Activated CD8-positive, alpha-beta memory T cell treated with anti-CD3 and anti-CD28 coated beads, Interleukin-2, amount 50 U/mL, for 24 hours (primary cell): ENCODE data around the gene NRIP2.
"Not testable (repeated sequence)": the region's sequence is repeated elsewhere in the genome, so short reads cannot be mapped to it uniquely, and the experiment has no call there.

Source experiments
- DNase-seq: peaks from one replicate; pipeline ENCODE4 v3.0.0-alpha.2; 2020; ENCODE audit errors: extremely low read depth

The NRIP2 gene

GRCh38 chr12:2834581-2835491 is at the start of gene NRIP2:
NRIP2 (minus strand) TSS chr12:2835035; CDS start chr12:2834983, 52 bp downstream.
- DNase-seq: no peak

GRCh38 chr12:2879853-2880252 is 45.0 kb upstream of the NRIP2 start:
- DNase-seq: no peak

GRCh38 chr12:2877953-2878732 is 43.3 kb upstream of the NRIP2 start:
- no peak for DNase-seq

GRCh38 chr12:2877047-2877952 is 42.5 kb upstream of the NRIP2 start, which contains the start of the genes FOXM1 and RHNO1:
FOXM1 (minus strand) TSS chr12:2877174; CDS start chr12:2874478, 2,696 bp downstream.
RHNO1 (plus strand) TSS chr12:2877223; CDS start chr12:2885367, 8,144 bp downstream.
- peak; percentile 69 for DNase-seq

GRCh38 chr12:2876431-2877046 is 41.7 kb upstream of the NRIP2 start:
- DNase-seq: no peak

- DNase-seq: not testable (repeated sequence)
Measured at GRCh38 chr12:2868986-2869632, 34.3 kb upstream of the NRIP2 start.

- no peak for DNase-seq
Measured at GRCh38 chr12:2864198-2864597, 29.4 kb upstream of the NRIP2 start.

GRCh38 chr12:2863402-2863801 is 28.6 kb upstream of the NRIP2 start:
- DNase-seq: not testable (repeated sequence)

- DNase-seq: no peak
Measured at GRCh38 chr12:2862876-2863275, 28.0 kb upstream of the NRIP2 start.

- no peak for DNase-seq
Measured at GRCh38 chr12:2860170-2860569, 25.3 kb upstream of the NRIP2 start.

GRCh38 chr12:2858944-2859421 is 24.1 kb upstream of the NRIP2 start:
- DNase-seq: no peak

- DNase-seq: no peak
Measured at GRCh38 chr12:2858334-2858733, 23.5 kb upstream of the NRIP2 start.

GRCh38 chr12:2857576-2857975 is 22.7 kb upstream of the NRIP2 start:
- no peak for DNase-seq

GRCh38 chr12:2857021-2857431 is 22.2 kb upstream of the NRIP2 start, which contains the start of gene TEX52:
TEX52 (minus strand) TSS chr12:2857039; CDS start chr12:2857026, 13 bp downstream.
- no peak for DNase-seq

- no peak for DNase-seq
Measured at GRCh38 chr12:2856051-2856450, 21.2 kb upstream of the NRIP2 start.

GRCh38 chr12:2855546-2855945 is 20.7 kb upstream of the NRIP2 start:
- no peak for DNase-seq

GRCh38 chr12:2854669-2855453 is 20.0 kb upstream of the NRIP2 start:
- no peak for DNase-seq

- DNase-seq: no peak
Measured at GRCh38 chr12:2853626-2854025, 18.8 kb upstream of the NRIP2 start.

GRCh38 chr12:2851931-2852330 is 17.1 kb upstream of the NRIP2 start:
- no peak for DNase-seq
